HEK293T (cell line): ENCODE results near the gene SRRT.

Source experiments
- CTCF ChIA-PET: fragments of 350-600 bp; formaldehyde crosslinking; extraction: SDS; loops from one replicate; lab custom pipeline; 2021; ENCODE audit warnings: antibody characterized with exemption, inconsistent platforms; lab: Yijun Ruan, JAX
- POLR2A ChIA-PET: fragments of 350-600 bp; formaldehyde crosslinking; extraction: SDS; loops from one replicate; lab custom pipeline; 2020; ENCODE audit warnings: antibody characterized with exemption, inconsistent platforms; lab: Yijun Ruan, JAX
- DNase-seq: peaks from one replicate; pipeline ENCODE4 v3.0.0; 2012; ENCODE audit warnings: mixed read lengths; ENCODE audit errors: extremely low spot score
- ARNT ChIP-seq: fragments of 450-650 bp; IDR thresholded peaks from 2 replicates; pipeline ENCODE4 v1.6.1; 2017; ENCODE audit warnings: mild to moderate bottlenecking
- BHLHE40 ChIP-seq: fragments of 450-650 bp; IDR thresholded peaks from 2 replicates; pipeline ENCODE4 v1.6.1; 2016; ENCODE audit warnings: mild to moderate bottlenecking, moderate library complexity, borderline replicate concordance
- CTBP1 ChIP-seq: fragments of 450-650 bp; IDR thresholded peaks from 2 replicates; pipeline ENCODE4 v1.6.1; 2016; ENCODE audit warnings: borderline replicate concordance
- ELF4 ChIP-seq: fragments of 450-650 bp; IDR thresholded peaks from 2 replicates; pipeline ENCODE4 v1.6.1; 2017; ENCODE audit warnings: antibody characterized with exemption
- FOXA1 ChIP-seq: fragments of 450-650 bp; IDR thresholded peaks from 2 replicates; pipeline ENCODE4 v1.6.1; 2016; ENCODE audit warnings: mild to moderate bottlenecking
- FOXK2 ChIP-seq: fragments of 450-650 bp; IDR thresholded peaks from 2 replicates; pipeline ENCODE4 v1.6.1; 2016; ENCODE audit warnings: mild to moderate bottlenecking
- FOXM1 ChIP-seq: fragments of 450-650 bp; IDR thresholded peaks from 2 replicates; pipeline ENCODE4 v1.6.1; 2017; ENCODE audit warnings: mild to moderate bottlenecking, borderline replicate concordance
- HDGF ChIP-seq: fragments of 450-650 bp; IDR thresholded peaks from 2 replicates; pipeline ENCODE4 v1.6.1; 2017; ENCODE audit warnings: antibody characterized with exemption, borderline replicate concordance
- L3MBTL2 ChIP-seq: fragments of 450-650 bp; conservative IDR thresholded peaks from 2 replicates; pipeline ENCODE4 v1.6.1; 2016; ENCODE audit warnings: mild to moderate bottlenecking
- LEF1 ChIP-seq: fragments of 450-650 bp; IDR thresholded peaks from 2 replicates; pipeline ENCODE4 v1.6.1; 2017; ENCODE audit warnings: mild to moderate bottlenecking, borderline replicate concordance
- NFRKB ChIP-seq: fragments of 450-650 bp; IDR thresholded peaks from 2 replicates; pipeline ENCODE4 v1.6.1; 2016; ENCODE audit warnings: mild to moderate bottlenecking, moderate library complexity
- PKNOX1 ChIP-seq: fragments of 450-650 bp; IDR thresholded peaks from 2 replicates; pipeline ENCODE4 v1.6.1; 2016
- SP1 ChIP-seq: fragments of 450-650 bp; IDR thresholded peaks from 2 replicates; pipeline ENCODE4 v1.6.1; 2017
- SUZ12 ChIP-seq: fragments of 450-650 bp; IDR thresholded peaks from 2 replicates; pipeline ENCODE4 v1.6.1; 2016; ENCODE audit warnings: mild to moderate bottlenecking
- TARDBP ChIP-seq: fragments of 450-650 bp; IDR thresholded peaks from 2 replicates; pipeline ENCODE4 v1.6.1; 2016
- ZNF384 ChIP-seq: fragments of 450-650 bp; IDR thresholded peaks from 2 replicates; pipeline ENCODE4 v1.6.1; 2016

Gene SRRT

GRCh38 chr7:100884736-100885439 is 10.0 kb downstream of the SRRT start:
- POLR2A ChIA-PET = interaction anchor here (7.4 kb wide), 1 partner anchor 9 kb away, joined by 158 read pairs; the partner anchor contains the start of gene SRRT
- CTCF ChIA-PET = no interaction called here
- no peak for DNase-seq
- no peak for TF ChIP-seq SUZ12
- no peak for TF ChIP-seq CTBP1
- TF ChIP-seq NFRKB = no peak
- TF ChIP-seq FOXM1 = no peak
- TF ChIP-seq FOXA1 = no peak
- TF ChIP-seq FOXK2 = no peak
- TF ChIP-seq ZNF384 = no peak

GRCh38 chr7:100885440-100886141 is 10.7 kb downstream of the SRRT start:
- CTCF ChIA-PET = no interaction called here
- DNase-seq = no peak
- POLR2A ChIA-PET = interaction anchor here (7.4 kb wide), 1 partner anchor 10 kb away, joined by 158 read pairs; the partner anchor contains the start of gene SRRT
- no peak for TF ChIP-seq BHLHE40
- no peak for TF ChIP-seq ELF4
- TF ChIP-seq NFRKB = no peak
- TF ChIP-seq SUZ12 = no peak
- TF ChIP-seq L3MBTL2 = no peak
- TF ChIP-seq ZNF384 = no peak
- TF ChIP-seq FOXA1 = no peak
- no peak for TF ChIP-seq PKNOX1
- no peak for TF ChIP-seq FOXK2
- TF ChIP-seq HDGF = no peak
- TF ChIP-seq CTBP1 = no peak
- TF ChIP-seq TARDBP = no peak
- no peak for TF ChIP-seq LEF1
- TF ChIP-seq SP1 = no peak
- TF ChIP-seq ARNT = no peak

GRCh38 chr7:100886142-100886935 is 11.4 kb downstream of the SRRT start:
- CTCF ChIA-PET = no interaction called here
- POLR2A ChIA-PET = interaction anchor here (7.4 kb wide), 1 partner anchor 11 kb away, joined by 158 read pairs; the partner anchor contains the start of gene SRRT

GRCh38 chr7:100886936-100887515 is 12.1 kb downstream of the SRRT start:
- ChIA-PET CTCF (interaction anchor here (1.1 kb wide), 1 partner anchor 182 kb away, joined by 3 read pairs; no protein-coding TSS in a partner anchor), POLR2A (interaction anchor here (1.3 to 7.4 kb wide), 2 partner anchors 11 to 20 kb away, joined by 4 to 158 read pairs; partner anchors contain the start of genes SRRT and TRIP6)
- TF ChIP-seq ELF4 = no peak
- no peak for TF ChIP-seq ZNF384
- TF ChIP-seq ARNT = no peak
- DNase-seq = no peak

More at GRCh38 chr7:100886142-100886935, 11.4 kb downstream of the SRRT start:
- no peak for TF ChIP-seq BHLHE40
- TF ChIP-seq FOXA1 = no peak
- no peak for TF ChIP-seq NFRKB
- TF ChIP-seq ELF4 = no peak
- no peak for TF ChIP-seq HDGF
- no peak for TF ChIP-seq FOXK2
- TF ChIP-seq PKNOX1 = no peak
- TF ChIP-seq ZNF384 = no peak
- no peak for TF ChIP-seq LEF1
- TF ChIP-seq SUZ12 = no peak
- TF ChIP-seq CTBP1 = no peak
- no peak for TF ChIP-seq SP1
- TF ChIP-seq FOXM1 = no peak
- TF ChIP-seq TARDBP = no peak
- no peak for TF ChIP-seq L3MBTL2
- TF ChIP-seq ARNT = no peak
- DNase-seq = no peak

GRCh38 chr7:100887516-100888290 is 12.8 kb downstream of the SRRT start:
- POLR2A ChIA-PET = interaction anchor here (1.1 to 7.4 kb wide), 4 partner anchors 12 to 281 kb away, joined by 3 to 158 read pairs (median 4); partner anchors contain the start of genes SRRT and TRIP6
- DNase-seq = no peak
- TF ChIP-seq TARDBP = no peak
- TF ChIP-seq FOXM1 = no peak
- TF ChIP-seq ARNT = no peak
- TF ChIP-seq HDGF = no peak
- no peak for TF ChIP-seq FOXA1
- TF ChIP-seq PKNOX1 = no peak
- no peak for TF ChIP-seq SUZ12
- TF ChIP-seq LEF1 = no peak
- no peak for TF ChIP-seq L3MBTL2
- TF ChIP-seq FOXK2 = no peak
- no peak for TF ChIP-seq ELF4
- TF ChIP-seq CTBP1 = no peak
- TF ChIP-seq NFRKB = no peak
- TF ChIP-seq ZNF384 = no peak
- CTCF ChIA-PET = interaction anchor here (0.6 to 1.1 kb wide), 2 partner anchors 15 to 183 kb away, joined by 3 to 4 read pairs; no protein-coding TSS in a partner anchor
